DND-41 (cell line): ENCODE measurements around the gene CLEC3A.

Experiments
- CTCF ChIP-seq: IDR thresholded peaks from 2 replicates; pipeline ENCODE4 v1.5.1; 2012; ENCODE audit warnings: borderline replicate concordance, low read length, moderate library complexity, mild to moderate bottlenecking; ENCODE audit not compliant: poor library complexity, severe bottlenecking; ENCODE audit errors: extremely low read depth
- EZH2 ChIP-seq: IDR thresholded peaks from 3 replicates; pipeline ENCODE4 v1.6.1; 2012; ENCODE audit warnings: borderline replicate concordance, low read depth, mild to moderate bottlenecking, moderate library complexity, low read length, inconsistent platforms; ENCODE audit not compliant: severe bottlenecking

GRCh38 chr16:78005881-78006280 lies 16.5 kb upstream of the CLEC3A start:
- TF ChIP-seq CTCF (peak; percentile 25), EZH2 (no peak)
